ENCODE results near the gene APOO. TPM values are rescaled to one million over a fixed set of nuclear protein-coding genes. Genes with fewer than 3 reads are reported as not detected.

APOO gene
- total and polyA plus RNA-seq, 2 experiments from 2014 or later = 32.8 to 72.4 TPM

DNA sequence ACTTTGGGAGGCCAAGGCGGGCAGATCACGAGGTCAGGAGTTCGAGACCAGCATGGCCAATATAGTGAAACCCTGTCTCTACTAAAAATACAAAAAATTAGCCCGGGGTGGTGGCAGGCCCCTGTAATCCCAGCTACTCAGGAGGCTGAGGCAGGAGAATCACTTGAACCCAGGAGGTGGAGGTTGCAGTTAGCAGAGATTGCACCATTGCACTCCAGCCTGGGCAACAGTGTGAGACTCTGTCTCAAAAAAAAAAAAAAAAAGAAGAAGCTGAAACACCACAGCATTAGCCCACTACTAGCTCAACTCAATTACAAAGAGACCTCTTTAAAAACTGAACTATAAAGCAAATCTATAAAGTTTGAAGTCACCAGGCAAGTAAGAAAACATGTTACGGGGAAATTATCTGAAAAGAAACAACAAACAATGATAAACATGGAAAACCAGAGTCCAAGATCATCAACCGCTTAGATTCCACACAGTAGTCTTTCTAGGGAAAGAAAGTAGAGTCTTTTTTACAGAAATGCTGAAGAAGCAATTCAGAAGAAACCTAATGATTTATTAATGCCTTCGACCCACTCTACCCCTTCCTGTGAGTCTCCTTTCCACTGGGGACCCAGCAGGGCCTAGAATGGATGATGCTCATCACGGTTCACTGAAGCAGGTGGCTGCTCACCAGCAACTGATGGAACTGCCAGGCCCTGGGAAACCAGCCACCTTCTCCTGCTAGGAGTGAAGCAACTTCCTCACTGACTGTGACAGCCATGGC is 118.2 kb downstream of the APOO start (continued):
- TF ChIP-seq ETS1 (IDR thresholded peaks at IDR 0.05) = no peak
- TF ChIP-seq ZNF462 (CRISPR knock-in tag; IDR thresholded peaks at IDR 0.05) = no peak

- DNase-seq (ENCODE audit: low spot score) = no peak
- no peaks in the 10 kb centered on the region for H3K4me1 ChIP-seq (ENCODE audit: insufficient read depth)
- no peaks in the 10 kb centered on the region for H3K27me3 ChIP-seq (ENCODE audit: insufficient read depth)
- no peaks in the 10 kb centered on the region for H3K27me3 Mint-ChIP-seq (ENCODE audit: insufficient read depth, low read depth, poor library complexity)
- H3K4me3 Mint-ChIP-seq = no peak overlapping the region
- H3K9me2 ChIP-seq (ENCODE audit: insufficient read depth) = no peaks in the 10 kb centered on the region
- peaks cover under 1% of the 10 kb centered on the region; the same call in 1 of the 2 replicates for H3K79me2 ChIP-seq (replicated peaks; ENCODE audit: insufficient read depth)
- no peaks in the 10 kb centered on the region for H3K9me3 Mint-ChIP-seq
- H3K36me3 Mint-ChIP-seq (ENCODE audit: low read depth) = peaks cover 8% of the 10 kb centered on the region; the same call in 2 of the 3 replicates
- no peaks in the 10 kb centered on the region for H4K20me1 ChIP-seq (replicated peaks; ENCODE audit: insufficient read depth)
- no peak overlapping the region for H3K4me3 ChIP-seq
- H3K27ac Mint-ChIP-seq = no peak overlapping the region
- no peak overlapping the region for H2AFZ ChIP-seq
- H3K4me1 Mint-ChIP-seq = peaks cover 8% of the 10 kb centered on the region
- no peak for ATAC-seq
- H3F3A ChIP-seq (replicated peaks; ENCODE audit: low read depth) = no peaks in the 10 kb centered on the region
- no peak overlapping the region for H3K4me2 ChIP-seq
- TF ChIP-seq STAT1 (IDR thresholded peaks at IDR 0.05; ENCODE audit: unreplicated experiment) (no peak), JUNB (IDR thresholded peaks at IDR 0.05; ENCODE audit: unreplicated experiment) (no peak), CREB1 (CRISPR knock-in tag; IDR thresholded peaks at IDR 0.05; ENCODE audit: low read depth) (no peak), ZNF331 (CRISPR knock-in tag; IDR thresholded peaks at IDR 0.05; ENCODE audit: low read depth) (no peak), POLR2AphosphoS5 (IDR thresholded peaks at IDR 0.05; ENCODE audit: low read depth) (no peak), EZH2 (IDR thresholded peaks at IDR 0.05; ENCODE audit: low read depth, unreplicated experiment) (no peak), ETS1 (IDR thresholded peaks at IDR 0.05) (no peak), EZH2phosphoT487 (IDR thresholded peaks at IDR 0.05; ENCODE audit: unreplicated experiment) (no peak), ZNF114 (CRISPR knock-in tag; IDR thresholded peaks at IDR 0.05) (no peak), NANOG (IDR thresholded peaks at IDR 0.05; ENCODE audit: borderline replicate concordance) (no peak)
- TF ChIP-seq, protein P1, sequence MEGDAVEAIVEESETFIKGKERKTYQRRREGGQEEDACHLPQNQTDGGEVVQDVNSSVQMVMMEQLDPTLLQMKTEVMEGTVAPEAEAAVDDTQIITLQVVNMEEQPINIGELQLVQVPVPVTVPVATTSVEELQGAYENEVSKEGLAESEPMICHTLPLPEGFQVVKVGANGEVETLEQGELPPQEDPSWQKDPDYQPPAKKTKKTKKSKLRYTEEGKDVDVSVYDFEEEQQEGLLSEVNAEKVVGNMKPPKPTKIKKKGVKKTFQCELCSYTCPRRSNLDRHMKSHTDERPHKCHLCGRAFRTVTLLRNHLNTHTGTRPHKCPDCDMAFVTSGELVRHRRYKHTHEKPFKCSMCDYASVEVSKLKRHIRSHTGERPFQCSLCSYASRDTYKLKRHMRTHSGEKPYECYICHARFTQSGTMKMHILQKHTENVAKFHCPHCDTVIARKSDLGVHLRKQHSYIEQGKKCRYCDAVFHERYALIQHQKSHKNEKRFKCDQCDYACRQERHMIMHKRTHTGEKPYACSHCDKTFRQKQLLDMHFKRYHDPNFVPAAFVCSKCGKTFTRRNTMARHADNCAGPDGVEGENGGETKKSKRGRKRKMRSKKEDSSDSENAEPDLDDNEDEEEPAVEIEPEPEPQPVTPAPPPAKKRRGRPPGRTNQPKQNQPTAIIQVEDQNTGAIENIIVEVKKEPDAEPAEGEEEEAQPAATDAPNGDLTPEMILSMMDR (conservative IDR thresholded peaks at IDR 0.05; ENCODE audit: low read depth in 2 of 2) = no peak
- no peaks in the 10 kb centered on the region for H3K36me3 ChIP-seq (ENCODE audit: insufficient read depth)
- H3K27ac ChIP-seq (ENCODE audit: low read depth) = no peak overlapping the region
These were observed 118.8 kb downstream of the APOO start for GRCh38 chrX:23788946-23789345.
